ENCODE results near the gene KLHL24. TPM values are rescaled to one million over a fixed set of nuclear protein-coding genes. Genes with fewer than 3 reads are reported as not detected.
A peak's percentile ranks its signal among the peaks of the same experiment; 100 is the strongest.
"Not testable (repeated sequence)": the region's sequence is repeated elsewhere in the genome, so short reads cannot be mapped to it uniquely, and the experiment has no call there.

KLHL24 gene
- total RNA-seq, 2 experiments from 2014 or later = 6.7 to 8.0 TPM

- H3K27me3 Mint-ChIP-seq = no peaks in the 10 kb centered on the region
- peaks cover 28% of the 10 kb centered on the region for H3K4me1 Mint-ChIP-seq
- no peak overlapping the region for H3K27ac Mint-ChIP-seq
- no peak for DNase-seq
- H3K36me3 Mint-ChIP-seq = peaks cover 23% of the 10 kb centered on the region
- peaks cover 6% of the 10 kb centered on the region for H3K9me3 Mint-ChIP-seq
- no peak overlapping the region for H3K4me3 Mint-ChIP-seq
Observed at GRCh38 chr3:183645254-183645653, 9.8 kb downstream of the KLHL24 start.

GRCh38 chr3:183650554-183650953 lies 15.1 kb downstream of the KLHL24 start:
- H3K4me3 Mint-ChIP-seq = no peak overlapping the region
- H3K27ac Mint-ChIP-seq = no peak overlapping the region
- H3K27me3 Mint-ChIP-seq = no peaks in the 10 kb centered on the region
- H3K4me1 Mint-ChIP-seq = no peaks in the 10 kb centered on the region
- peaks cover 35% of the 10 kb centered on the region for H3K9me3 Mint-ChIP-seq
- peaks cover 54% of the 10 kb centered on the region for H3K36me3 Mint-ChIP-seq
- DNase-seq = no peak

GRCh38 chr3:183653209-183654064 lies 18.0 kb downstream of the KLHL24 start:
- Mint-ChIP-seq H3K36me3 (peaks cover 63% of the 10 kb centered on the region), H3K4me1 (peaks cover 3% of the 10 kb centered on the region), H3K4me3 (no peak overlapping the region), H3K27me3 (no peaks in the 10 kb centered on the region), H3K9me3 (peaks cover 42% of the 10 kb centered on the region), H3K27ac (no peak overlapping the region)
- DNase-seq = no peak

- peaks cover 5% of the 10 kb centered on the region for H3K4me1 Mint-ChIP-seq
- no peak for DNase-seq
- no peak overlapping the region for H3K4me3 Mint-ChIP-seq
- H3K27ac Mint-ChIP-seq = no peak overlapping the region
- peaks cover 59% of the 10 kb centered on the region for H3K36me3 Mint-ChIP-seq
- H3K27me3 Mint-ChIP-seq = no peaks in the 10 kb centered on the region
- H3K9me3 Mint-ChIP-seq = peaks cover 40% of the 10 kb centered on the region
Observed at GRCh38 chr3:183654727-183655126, 19.3 kb downstream of the KLHL24 start.

GRCh38 chr3:183662099-183662498 lies 26.7 kb downstream of the KLHL24 start:
- no peak overlapping the region for H3K27ac Mint-ChIP-seq
- peaks cover 16% of the 10 kb centered on the region for H3K36me3 Mint-ChIP-seq
- no peak overlapping the region for H3K4me3 Mint-ChIP-seq
- DNase-seq = no peak
- peaks cover 3% of the 10 kb centered on the region for H3K9me3 Mint-ChIP-seq
- peaks cover 15% of the 10 kb centered on the region for H3K4me1 Mint-ChIP-seq
- no peaks in the 10 kb centered on the region for H3K27me3 Mint-ChIP-seq

- Mint-ChIP-seq H3K4me1 (peaks cover 12% of the 10 kb centered on the region), H3K27me3 (no peaks in the 10 kb centered on the region), H3K36me3 (peaks cover 6% of the 10 kb centered on the region), H3K27ac (no peak overlapping the region), H3K4me3 (no peak overlapping the region), H3K9me3 (no peaks in the 10 kb centered on the region)
- no peak for DNase-seq
Observed at GRCh38 chr3:183664913-183665381, 29.5 kb downstream of the KLHL24 start.

- Mint-ChIP-seq H3K27me3 (no peaks in the 10 kb centered on the region), H3K4me3 (no peak overlapping the region), H3K9me3 (no peaks in the 10 kb centered on the region), H3K27ac (no peak overlapping the region), H3K4me1 (peaks cover 6% of the 10 kb centered on the region), H3K36me3 (peaks cover 2% of the 10 kb centered on the region)
- DNase-seq = no peak
Observed at GRCh38 chr3:183680061-183680460, 44.6 kb downstream of the KLHL24 start.

GRCh38 chr3:183687705-183688104 lies 52.3 kb downstream of the KLHL24 start:
- H3K9me3 Mint-ChIP-seq = no peaks in the 10 kb centered on the region
- H3K36me3 Mint-ChIP-seq = no peaks in the 10 kb centered on the region
- no peak overlapping the region for H3K4me3 Mint-ChIP-seq
- DNase-seq = no peak
- no peaks in the 10 kb centered on the region for H3K27me3 Mint-ChIP-seq
- peaks cover 2% of the 10 kb centered on the region for H3K4me1 Mint-ChIP-seq
- H3K27ac Mint-ChIP-seq = no peak overlapping the region

- Mint-ChIP-seq H3K9me3 (no peaks in the 10 kb centered on the region), H3K4me1 (peaks cover 2% of the 10 kb centered on the region), H3K36me3 (no peaks in the 10 kb centered on the region), H3K4me3 (no peak overlapping the region), H3K27ac (no peak overlapping the region), H3K27me3 (no peaks in the 10 kb centered on the region)
- DNase-seq = no peak
Observed at GRCh38 chr3:183688874-183689273, 53.5 kb downstream of the KLHL24 start.

- H3K36me3 Mint-ChIP-seq, H3K4me1 Mint-ChIP-seq, H3K4me3 Mint-ChIP-seq, H3K27ac Mint-ChIP-seq, H3K27me3 Mint-ChIP-seq, DNase-seq, H3K9me3 Mint-ChIP-seq: not testable (repeated sequence)
Observed at GRCh38 chr3:183689621-183690020, 54.2 kb downstream of the KLHL24 start.

- H3K27ac Mint-ChIP-seq = no peak overlapping the region
- H3K27me3 Mint-ChIP-seq = no peaks in the 10 kb centered on the region
- no peak overlapping the region for H3K4me3 Mint-ChIP-seq
- DNase-seq = no peak
- H3K36me3 Mint-ChIP-seq = no peaks in the 10 kb centered on the region
- no peaks in the 10 kb centered on the region for H3K4me1 Mint-ChIP-seq
- H3K9me3 Mint-ChIP-seq = no peaks in the 10 kb centered on the region
Observed at GRCh38 chr3:183690402-183690995, 55.1 kb downstream of the KLHL24 start.

GRCh38 chr3:183692436-183692835 lies 57.0 kb downstream of the KLHL24 start:
- Mint-ChIP-seq H3K4me1 (peaks cover 5% of the 10 kb centered on the region), H3K27me3 (no peaks in the 10 kb centered on the region), H3K36me3 (no peaks in the 10 kb centered on the region), H3K4me3 (no peak overlapping the region), H3K27ac (no peak overlapping the region), H3K9me3 (no peaks in the 10 kb centered on the region)
- no peak for DNase-seq

- Mint-ChIP-seq H3K27me3 (no peaks in the 10 kb centered on the region), H3K4me1 (peaks cover 25% of the 10 kb centered on the region), H3K9me3 (no peaks in the 10 kb centered on the region), H3K4me3 (no peak overlapping the region), H3K36me3 (peaks cover 18% of the 10 kb centered on the region), H3K27ac (no peak overlapping the region)
- DNase-seq = no peak
Observed at GRCh38 chr3:183695569-183696364, 60.3 kb downstream of the KLHL24 start.

- Mint-ChIP-seq H3K4me3 (peak overlapping the region; percentile 80), H3K27ac (peak overlapping the region; percentile 86), H3K9me3 (no peaks in the 10 kb centered on the region), H3K36me3 (peaks cover 28% of the 10 kb centered on the region), H3K4me1 (peaks cover 32% of the 10 kb centered on the region), H3K27me3 (no peaks in the 10 kb centered on the region)
- DNase-seq = no peak
Observed at GRCh38 chr3:183697123-183697609, 61.7 kb downstream of the KLHL24 start.
